ENCODE results near the gene METTL26. TPM values are rescaled to one million over a fixed set of nuclear protein-coding genes. Genes with fewer than 3 reads are reported as not detected.

The METTL26 gene
- total and polyA plus RNA-seq, 9 of the 15 experiments (the other 6 are each of a cell fraction or from before 2014, with no cell fraction given), result 7.3 to 262 (median 80.9) TPM

DNA sequence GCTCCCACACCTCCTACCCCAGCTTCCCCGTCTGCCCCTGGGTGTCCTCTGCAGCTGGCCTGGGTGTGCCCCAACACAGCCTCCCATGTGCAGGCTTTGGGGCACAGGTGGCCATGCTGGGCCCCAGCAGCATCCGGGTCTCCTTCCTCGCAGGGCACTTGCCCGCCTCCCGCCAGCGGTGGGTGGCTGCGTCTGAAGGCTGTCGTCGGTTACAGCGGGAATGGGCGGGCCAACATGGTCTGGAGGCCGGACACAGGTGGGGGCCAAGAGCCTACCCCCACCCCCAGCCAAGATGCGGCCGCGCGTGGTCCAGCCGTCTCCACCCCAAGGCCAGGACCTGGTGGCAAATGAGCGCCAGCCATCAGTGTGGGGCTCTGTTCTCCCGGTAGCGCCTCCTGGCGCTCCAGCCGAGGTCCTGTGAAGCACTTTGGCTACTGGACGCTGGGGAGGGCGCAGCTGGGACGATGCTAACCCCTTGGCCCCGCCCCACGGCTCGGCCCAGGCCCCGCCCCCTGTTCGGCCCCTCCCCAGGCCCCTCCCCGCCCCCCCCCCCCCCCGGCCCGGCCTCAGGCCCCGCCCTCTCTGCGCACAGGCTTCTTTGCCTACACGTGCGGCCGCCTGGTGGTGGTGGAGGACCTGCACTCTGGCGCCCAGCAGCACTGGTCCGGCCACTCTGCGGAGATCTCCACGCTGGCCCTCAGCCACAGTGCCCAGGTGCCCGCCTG, 24.5 kb upstream of the METTL26 start (continued):
- TF ChIP-seq SIX5 (IDR thresholded peaks at IDR 0.05; ENCODE audit: borderline replicate concordance in 1 of 2, insufficient read depth in 1 of 2, low read depth in 1 of 2, low read length in 2 of 2), result no peak
- no peak for TF ChIP-seq SMARCE1 (IDR thresholded peaks at IDR 0.05)
- peak; percentile 48 to 93; a peak in 2 of 4 replicates for TF ChIP-seq MAZ (CRISPR knock-in tag; conservative IDR thresholded peaks at IDR 0.05 in 1 of 2, IDR thresholded peaks at IDR 0.05 in 1 of 2)
- peak; percentile 44; the same call in 1 of the 2 replicates for TF ChIP-seq MYC (IDR thresholded peaks at IDR 0.05; ENCODE audit: low read depth, low read length)
- no peak for TF ChIP-seq MYC (CRISPR knock-in tag; IDR thresholded peaks at IDR 0.05; ENCODE audit: borderline replicate concordance, low read depth)
- no peak for TF ChIP-seq ZNF324 (CRISPR knock-in tag; IDR thresholded peaks at IDR 0.05)
- peak; percentile 59 for TF ChIP-seq GABPB1 (CRISPR knock-in tag; IDR thresholded peaks at IDR 0.05)
- TF ChIP-seq PPARD (CRISPR knock-in tag; IDR thresholded peaks at IDR 0.05), result no peak
- no peak for TF ChIP-seq FOXP4 (CRISPR knock-in tag; IDR thresholded peaks at IDR 0.05; ENCODE audit: borderline replicate concordance)
- no peak for TF ChIP-seq ZNF384 (IDR thresholded peaks at IDR 0.05; ENCODE audit: low read depth, low read length)
- peak; percentile 21; the same call in 1 of the 2 replicates for TF ChIP-seq ZNF263 (CRISPR knock-in tag; IDR thresholded peaks at IDR 0.05; ENCODE audit: borderline replicate concordance)
- TF ChIP-seq, protein P1, sequence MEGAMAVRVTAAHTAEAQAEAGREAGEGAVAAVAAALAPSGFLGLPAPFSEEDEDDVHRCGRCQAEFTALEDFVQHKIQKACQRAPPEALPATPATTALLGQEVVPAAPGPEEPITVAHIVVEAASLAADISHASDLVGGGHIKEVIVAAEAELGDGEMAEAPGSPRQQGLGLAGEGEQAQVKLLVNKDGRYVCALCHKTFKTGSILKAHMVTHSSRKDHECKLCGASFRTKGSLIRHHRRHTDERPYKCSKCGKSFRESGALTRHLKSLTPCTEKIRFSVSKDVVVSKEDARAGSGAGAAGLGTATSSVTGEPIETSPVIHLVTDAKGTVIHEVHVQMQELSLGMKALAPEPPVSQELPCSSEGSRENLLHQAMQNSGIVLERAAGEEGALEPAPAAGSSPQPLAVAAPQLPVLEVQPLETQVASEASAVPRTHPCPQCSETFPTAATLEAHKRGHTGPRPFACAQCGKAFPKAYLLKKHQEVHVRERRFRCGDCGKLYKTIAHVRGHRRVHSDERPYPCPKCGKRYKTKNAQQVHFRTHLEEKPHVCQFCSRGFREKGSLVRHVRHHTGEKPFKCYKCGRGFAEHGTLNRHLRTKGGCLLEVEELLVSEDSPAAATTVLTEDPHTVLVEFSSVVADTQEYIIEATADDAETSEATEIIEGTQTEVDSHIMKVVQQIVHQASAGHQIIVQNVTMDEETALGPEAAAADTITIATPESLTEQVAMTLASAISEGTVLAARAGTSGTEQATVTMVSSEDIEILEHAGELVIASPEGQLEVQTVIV (CRISPR knock-in tag; IDR thresholded peaks at IDR 0.05; ENCODE audit: borderline replicate concordance), result no peak
- 0 out of 2 replicates have a peak, but pooled peaks have one; percentile 28 for TF ChIP-seq ZBTB7A (IDR thresholded peaks at IDR 0.05; ENCODE audit: borderline replicate concordance, control insufficient read depth, low read depth, low read length)
- peak; percentile 64 to 69 for TF ChIP-seq RAD21 (CRISPR knock-in tag; conservative IDR thresholded peaks at IDR 0.05 in 1 of 2, IDR thresholded peaks at IDR 0.05 in 1 of 2)
- peak; percentile 48 for TF ChIP-seq ZFX (CRISPR knock-in tag; IDR thresholded peaks at IDR 0.05)
- no peak for TF ChIP-seq TEAD4 (IDR thresholded peaks at IDR 0.05; ENCODE audit: low read length)
- TF ChIP-seq TEAD4 (CRISPR knock-in tag; IDR thresholded peaks at IDR 0.05; ENCODE audit: borderline replicate concordance), result no peak
- peak; percentile 46; the same call in 1 of the 2 replicates for TF ChIP-seq CTBP1 (IDR thresholded peaks at IDR 0.05; ENCODE audit: borderline replicate concordance)
- TF ChIP-seq PRMT5 (CRISPR knock-in tag; IDR thresholded peaks at IDR 0.05), result no peak
- TF ChIP-seq BHLHE40 (IDR thresholded peaks at IDR 0.05; ENCODE audit: low read length), result peak; percentile 93
- peak; percentile 13 for TF ChIP-seq FIP1L1 (IDR thresholded peaks at IDR 0.05; ENCODE audit: low read depth, low read length, poor library complexity, severe bottlenecking)
- TF ChIP-seq MBD2 (IDR thresholded peaks at IDR 0.05; ENCODE audit: borderline replicate concordance, low read depth), result 0 out of 2 replicates have a peak, but pooled peaks have one; percentile 35
- 0 out of 2 replicates have a peak, but pooled peaks have one; percentile 9 for TF ChIP-seq EP300 (IDR thresholded peaks at IDR 0.05; ENCODE audit: low read length)
- TF ChIP-seq NR2F6 (CRISPR knock-in tag; IDR thresholded peaks at IDR 0.05), result no peak
- no peak for TF ChIP-seq ADNP (tag; IDR thresholded peaks at IDR 0.05)
